Activated CD4-positive, alpha-beta T cell treated with anti-CD3 and anti-CD28 coated beads for 36 hours (primary cell): ENCODE data around the gene TXNRD1. TPM values are rescaled to one million over a fixed set of nuclear protein-coding genes. Genes with fewer than 3 reads are reported as not detected.
"Not testable (repeated sequence)": the region's sequence is repeated elsewhere in the genome, so short reads cannot be mapped to it uniquely, and the experiment has no call there.

Experiments
- ATAC-seq: fragments of 200-7000 bp; cut with Tn5 transposase; one replicate; pipeline ENCODE4 v1.10.0; 2021; ENCODE audit warnings: mild to moderate bottlenecking, moderate library complexity
- CTCF ChIA-PET: fragments of 350-600 bp; sonication (Branson Sonifier 250); formaldehyde crosslinking; loops from one replicate; lab custom pipeline; 2021; ENCODE audit warnings: antibody characterized with exemption; lab: Charles Lee
- POLR2A ChIA-PET: fragments of 350-600 bp; sonication (Branson Sonifier 250); formaldehyde crosslinking; loops from one replicate; lab custom pipeline; 2021; ENCODE audit warnings: antibody characterized with exemption, inconsistent platforms; lab: Charles Lee
- DNase-seq: peaks from one replicate; pipeline ENCODE4 v3.0.0-alpha.2; 2020
- H3K27ac Mint-ChIP-seq: one replicate; pipeline ENCODE4 v1.8.0; 2021; ENCODE audit warnings: mixed read lengths
- H3K27me3 Mint-ChIP-seq: one replicate; pipeline ENCODE4 v1.8.0; 2021; ENCODE audit warnings: mixed read lengths
- H3K36me3 Mint-ChIP-seq: one replicate; pipeline ENCODE4 v1.8.0; 2021; ENCODE audit warnings: low read depth, mixed read lengths
- H3K4me1 Mint-ChIP-seq: one replicate; pipeline ENCODE4 v1.8.0; 2021; ENCODE audit warnings: mixed read lengths
- H3K4me3 Mint-ChIP-seq: one replicate; pipeline ENCODE4 v1.8.0; 2021; ENCODE audit warnings: mild to moderate bottlenecking, moderate library complexity, mixed read lengths
- H3K9me3 Mint-ChIP-seq: one replicate; pipeline ENCODE4 v1.8.0; 2021; ENCODE audit warnings: low read depth, mixed read lengths
- intact Hi-C, 2 experiments: fragments of 100-400 bp; cut with DNase I in 1 of 2; cut with micrococcal nuclease in 1 of 2; formaldehyde crosslinking; loops; one replicate each; pipeline versions ENCODE4 v1.14.2 to v1.15.1; 2022 to 2024; cut with DNase I, micrococcal nuclease
- total RNA-seq, 2 experiments: library from RNA; stranded (reverse); gene quantifications; one replicate each; pipeline ENCODE4 v1.2.3, GENCODE V29; 2021

The TXNRD1 gene
- total RNA-seq, 2 experiments from 2014 or later: 66.7 to 88.0 TPM

- Mint-ChIP-seq H3K27ac (no peak overlapping the region), H3K27me3 (peaks cover 10% of the 10 kb centered on the region), H3K4me1 (peaks cover 2% of the 10 kb centered on the region), H3K9me3 (peaks cover 3% of the 10 kb centered on the region), H3K4me3 (no peak overlapping the region), H3K36me3 (no peaks in the 10 kb centered on the region)
- no peak for ATAC-seq
- CTCF ChIA-PET: no interaction called here
- intact Hi-C loops: loop anchor here in 1 of 2 experiments (2.0 to 5.0 kb wide), 3 partner anchors 20 to 50 kb away; no protein-coding TSS in a partner anchor
- POLR2A ChIA-PET: no interaction called here
- DNase-seq: no peak
Observed at GRCh38 chr12:104197264-104197663, 18.3 kb upstream of the TXNRD1 start.

- H3K9me3 Mint-ChIP-seq: peaks cover 3% of the 10 kb centered on the region
- intact Hi-C loops: loop anchor here in 1 of 2 experiments (2.0 to 5.0 kb wide), 4 partner anchors 38 to 852 kb away; no protein-coding TSS in a partner anchor
- no peak for DNase-seq
- no peak overlapping the region for H3K4me3 Mint-ChIP-seq
- ChIA-PET POLR2A (no interaction called here), CTCF (interaction anchor here (0.7 to 2.6 kb wide), 16 partner anchors 14 to 868 kb away, joined by 3 to 14 read pairs (median 4); partner anchors contain the start of gene NFYB)
- no peak for ATAC-seq
- H3K4me1 Mint-ChIP-seq: peaks cover 2% of the 10 kb centered on the region
- peaks cover 10% of the 10 kb centered on the region for H3K27me3 Mint-ChIP-seq
- no peaks in the 10 kb centered on the region for H3K36me3 Mint-ChIP-seq
- no peak overlapping the region for H3K27ac Mint-ChIP-seq
Observed at GRCh38 chr12:104199964-104200363, 15.6 kb upstream of the TXNRD1 start.

- ATAC-seq: peak; percentile 77
- POLR2A ChIA-PET: interaction anchor here (0.6 kb wide), 1 partner anchor 67 kb away, joined by 3 read pairs; no protein-coding TSS in a partner anchor
- Mint-ChIP-seq H3K4me1 (peaks cover 2% of the 10 kb centered on the region), H3K27me3 (peaks cover 8% of the 10 kb centered on the region), H3K4me3 (no peak overlapping the region), H3K27ac (no peak overlapping the region), H3K9me3 (peaks cover 3% of the 10 kb centered on the region), H3K36me3 (no peaks in the 10 kb centered on the region)
- CTCF ChIA-PET: interaction anchor here (0.7 to 2.6 kb wide), 10 partner anchors 9 to 934 kb away, joined by 3 to 14 read pairs (median 5); no protein-coding TSS in a partner anchor
- peak; percentile 53 for DNase-seq
- intact Hi-C loops: loop anchor here (1.0 to 5.0 kb wide), 4 partner anchors 157 to 1182 kb away; no protein-coding TSS in a partner anchor
Observed at GRCh38 chr12:104201238-104202001, 14.2 kb upstream of the TXNRD1 start.

GRCh38 chr12:104204690-104205480 is 10.7 kb upstream of the TXNRD1 start:
- DNase-seq: no peak
- ChIA-PET POLR2A (no interaction called here), CTCF (no interaction called here)
- peaks cover 10% of the 10 kb centered on the region for H3K27me3 Mint-ChIP-seq
- H3K4me1 Mint-ChIP-seq: peaks cover 2% of the 10 kb centered on the region
- no peak for ATAC-seq
- peaks cover 2% of the 10 kb centered on the region for H3K9me3 Mint-ChIP-seq
- H3K27ac Mint-ChIP-seq: no peak overlapping the region
- H3K36me3 Mint-ChIP-seq: no peaks in the 10 kb centered on the region
- no peak overlapping the region for H3K4me3 Mint-ChIP-seq
- intact Hi-C loops: loop anchor here in 1 of 2 experiments (5.0 kb wide), 1 partner anchor 847 kb away; no protein-coding TSS in a partner anchor

GRCh38 chr12:104207416-104208205 is 8.0 kb upstream of the TXNRD1 start:
- no peaks in the 10 kb centered on the region for H3K9me3 Mint-ChIP-seq
- ChIA-PET CTCF (interaction anchor here (1.0 to 1.5 kb wide), 2 partner anchors 8 to 151 kb away, joined by 3 to 5 read pairs; partner anchors contain the start of gene TXNRD1), POLR2A (no interaction called here)
- DNase-seq (no peak), ATAC-seq (no peak)
- H3K27me3 Mint-ChIP-seq: peaks cover 2% of the 10 kb centered on the region
- intact Hi-C loops: no loop called here
- no peak overlapping the region for H3K27ac Mint-ChIP-seq
- H3K36me3 Mint-ChIP-seq: no peaks in the 10 kb centered on the region
- no peak overlapping the region for H3K4me3 Mint-ChIP-seq
- H3K4me1 Mint-ChIP-seq: no peaks in the 10 kb centered on the region

GRCh38 chr12:104212516-104212915 is 3.1 kb upstream of the TXNRD1 start:
- ChIA-PET POLR2A (no interaction called here), CTCF (no interaction called here)
- H3K4me3 Mint-ChIP-seq: no peak overlapping the region
- no peaks in the 10 kb centered on the region for H3K36me3 Mint-ChIP-seq
- H3K27me3 Mint-ChIP-seq: peaks cover 4% of the 10 kb centered on the region
- DNase-seq (no peak), ATAC-seq (no peak)
- intact Hi-C loops: loop anchor here in 1 of 2 experiments (5.0 kb wide), 1 partner anchor 50 kb away; no protein-coding TSS in a partner anchor
- no peaks in the 10 kb centered on the region for H3K9me3 Mint-ChIP-seq
- H3K27ac Mint-ChIP-seq: no peak overlapping the region
- H3K4me1 Mint-ChIP-seq: peaks cover 16% of the 10 kb centered on the region

GRCh38 chr12:104213952-104214351 is 1.6 kb upstream of the TXNRD1 start:
- ATAC-seq: no peak
- H3K27ac Mint-ChIP-seq: no peak overlapping the region
- no peak for DNase-seq
- H3K27me3 Mint-ChIP-seq: peaks cover 2% of the 10 kb centered on the region
- H3K9me3 Mint-ChIP-seq: no peaks in the 10 kb centered on the region
- CTCF ChIA-PET: interaction anchor here (1.1 kb wide), 1 partner anchor 11 kb away, joined by 3 read pairs; no protein-coding TSS in a partner anchor
- POLR2A ChIA-PET: interaction anchor here (1.0 kb wide), 1 partner anchor 74 kb away, joined by 3 read pairs; no protein-coding TSS in a partner anchor
- H3K36me3 Mint-ChIP-seq: no peaks in the 10 kb centered on the region
- intact Hi-C loops: loop anchor here (2.0 to 5.0 kb wide), 2 partner anchors 52 to 91 kb away; no protein-coding TSS in a partner anchor
- no peak overlapping the region for H3K4me3 Mint-ChIP-seq
- peaks cover 26% of the 10 kb centered on the region for H3K4me1 Mint-ChIP-seq

- Mint-ChIP-seq H3K27me3 (peaks cover 2% of the 10 kb centered on the region), H3K36me3 (no peaks in the 10 kb centered on the region), H3K4me3 (peak overlapping the region; percentile 71), H3K27ac (peak overlapping the region; percentile 80), H3K4me1 (peaks cover 51% of the 10 kb centered on the region), H3K9me3 (no peaks in the 10 kb centered on the region)
- DNase-seq: no peak
- no peak for ATAC-seq
- ChIA-PET POLR2A (no interaction called here), CTCF (interaction anchor here (0.7 to 4.2 kb wide), 5 partner anchors 24 to 110 kb away, joined by 3 to 32 read pairs (median 3); no protein-coding TSS in a partner anchor)
- intact Hi-C loops: loop anchor here (2.0 to 5.0 kb wide), 5 partner anchors 79 to 891 kb away; partner anchors contain the start of genes NFYB (in 2 of the 2) and WASHC4 (in 2 of the 2)
Observed at GRCh38 chr12:104216521-104216924, 944 bp downstream of the TXNRD1 start.

GRCh38 chr12:104218506-104218905 is 2.9 kb downstream of the TXNRD1 start:
- not testable (repeated sequence) for H3K4me3 Mint-ChIP-seq, ATAC-seq
- CTCF ChIA-PET: interaction anchor here (4.2 kb wide), 1 partner anchor 70 kb away, joined by 32 read pairs; no protein-coding TSS in a partner anchor

GRCh38 chr12:104218935-104219334 is 3.4 kb downstream of the TXNRD1 start:
- Mint-ChIP-seq H3K36me3 (no peaks in the 10 kb centered on the region), H3K27ac (peak overlapping the region; percentile 87), H3K4me1 (peaks cover 59% of the 10 kb centered on the region), H3K27me3 (peaks cover 5% of the 10 kb centered on the region), H3K9me3 (no peaks in the 10 kb centered on the region), H3K4me3 (no peak overlapping the region)
- ATAC-seq: peak; percentile 30
- intact Hi-C loops: loop anchor here (1.0 to 5.0 kb wide), 5 partner anchors 67 to 888 kb away; partner anchors contain the start of genes NFYB (in 2 of the 2) and WASHC4 (in 2 of the 2)
- CTCF ChIA-PET: interaction anchor here (1.6 to 4.2 kb wide), 2 partner anchors 19 to 69 kb away, joined by 7 to 32 read pairs; no protein-coding TSS in a partner anchor
- POLR2A ChIA-PET: no interaction called here
- DNase-seq: no peak

More at GRCh38 chr12:104218506-104218905, 2.9 kb downstream of the TXNRD1 start:
- intact Hi-C loops: loop anchor here (5.0 kb wide), 4 partner anchors 81 to 889 kb away; partner anchors contain the start of genes NFYB (in 2 of the 2) and WASHC4 (in 2 of the 2)
- H3K36me3 Mint-ChIP-seq, H3K27me3 Mint-ChIP-seq, DNase-seq, POLR2A ChIA-PET, H3K9me3 Mint-ChIP-seq: not testable (repeated sequence)
- H3K4me1 Mint-ChIP-seq: peaks cover 56% of the 10 kb centered on the region
- H3K27ac Mint-ChIP-seq: peak overlapping the region; percentile 87
